ENCODE data around the gene SGPP2. TPM values are rescaled to one million over a fixed set of nuclear protein-coding genes. Genes with fewer than 3 reads are reported as not detected.

SGPP2 gene
- total and polyA plus RNA-seq, 2 experiments from 2014 or later = 0.08 TPM; not detected in 1

- no peak overlapping the region for H3K4me3 ChIP-seq
- H3K27me3 Mint-ChIP-seq (ENCODE audit: insufficient read depth, low read depth, poor library complexity) = peaks cover 8% of the 10 kb centered on the region
- no peaks in the 10 kb centered on the region for H3K9me2 ChIP-seq (ENCODE audit: insufficient read depth)
- no peaks in the 10 kb centered on the region for H4K20me1 ChIP-seq (replicated peaks; ENCODE audit: insufficient read depth)
- H3K27ac ChIP-seq (ENCODE audit: low read depth) = no peak overlapping the region
- H3F3A ChIP-seq (replicated peaks; ENCODE audit: low read depth) = no peaks in the 10 kb centered on the region
- H3K27ac Mint-ChIP-seq = no peak overlapping the region
- H3K36me3 ChIP-seq (ENCODE audit: insufficient read depth) = no peaks in the 10 kb centered on the region
- no peak for TF ChIP-seq EZH2phosphoT487 (IDR thresholded peaks at IDR 0.05; ENCODE audit: unreplicated experiment)
- TF ChIP-seq STAT1 (IDR thresholded peaks at IDR 0.05; ENCODE audit: unreplicated experiment) = no peak
- no peak for TF ChIP-seq ZNF114 (CRISPR knock-in tag; IDR thresholded peaks at IDR 0.05)
- TF ChIP-seq CTCF (conservative IDR thresholded peaks at IDR 0.05; ENCODE audit: low read depth in 2 of 2) = peak; percentile 33 to 55; a peak in 3 of 4 replicates
- no peak for TF ChIP-seq ZNF462 (CRISPR knock-in tag; IDR thresholded peaks at IDR 0.05)
- no peak for TF ChIP-seq NANOG (IDR thresholded peaks at IDR 0.05; ENCODE audit: borderline replicate concordance)
- DNase-seq (ENCODE audit: low spot score) (peak; percentile 14), ATAC-seq (no peak)
- no peak overlapping the region for H3K4me2 ChIP-seq
- peaks cover 2% of the 10 kb centered on the region; the same call in 1 of the 2 replicates for H3K4me1 ChIP-seq (ENCODE audit: insufficient read depth)
- no peaks in the 10 kb centered on the region for H3K9me3 Mint-ChIP-seq
- H3K27me3 ChIP-seq (ENCODE audit: insufficient read depth) = peaks cover 41% of the 10 kb centered on the region
- H3K4me3 Mint-ChIP-seq = no peak overlapping the region
- no peaks in the 10 kb centered on the region for H3K79me2 ChIP-seq (replicated peaks; ENCODE audit: insufficient read depth)
- H3K4me1 Mint-ChIP-seq = peaks cover 2% of the 10 kb centered on the region; the same call in 2 of the 3 replicates
- no peaks in the 10 kb centered on the region for H3K36me3 Mint-ChIP-seq (ENCODE audit: low read depth)
- H2AFZ ChIP-seq = no peak overlapping the region
These were observed 59.2 kb downstream of the SGPP2 start for GRCh38 chr2:222483513-222484039.
